GM21825 (cell line): ENCODE data around the gene FAM131A.
"Not testable (repeated sequence)": the region's sequence is repeated elsewhere in the genome, so short reads cannot be mapped to it uniquely, and the experiment has no call there.

Experiments
- ATAC-seq: cut with Tn5 transposase; IDR thresholded peaks from one replicate; pipeline ENCODE4 v1.9.1; 2021; ENCODE audit warnings: mild to moderate bottlenecking, moderate library complexity; ENCODE audit not compliant: unreplicated experiment

The FAM131A gene

DNA sequence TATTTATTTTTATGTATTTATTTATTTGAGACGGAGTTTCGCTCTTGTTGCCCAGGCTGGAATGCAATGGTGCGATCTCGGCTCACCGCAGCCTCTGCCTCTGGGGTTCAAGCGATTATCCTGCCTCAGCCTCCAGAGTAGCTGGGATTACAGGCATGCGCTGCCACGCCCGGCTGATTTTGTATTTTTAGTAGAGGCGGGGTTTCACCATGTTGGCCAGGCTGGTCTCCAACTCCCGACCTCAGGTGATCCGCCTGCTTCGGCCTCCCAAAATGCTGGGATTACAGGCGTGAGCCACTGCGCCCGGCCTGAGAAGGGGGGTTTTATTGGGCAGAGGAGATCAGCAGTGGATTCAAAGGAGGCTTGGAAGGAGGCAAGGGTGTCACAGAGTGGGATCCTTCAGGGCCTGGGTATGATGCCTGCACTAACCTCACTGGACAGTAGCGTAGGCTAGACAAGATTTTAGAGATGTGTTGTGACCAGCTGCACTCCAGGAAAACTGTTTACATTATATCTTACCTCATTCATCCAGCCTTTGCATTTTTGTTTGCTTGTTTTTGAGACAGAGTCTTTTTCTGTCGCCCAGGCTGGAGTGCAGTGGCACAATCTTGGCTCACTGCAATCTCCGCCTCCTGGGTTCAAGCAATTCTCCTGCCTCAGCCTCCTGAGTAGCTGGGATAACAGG lies 2.2 kb downstream of the FAM131A start:
- ATAC-seq = not testable (repeated sequence)

- no peak for ATAC-seq
Measured at GRCh38 chr3:184341925-184342324, 4.5 kb downstream of the FAM131A start.

- no peak for ATAC-seq
Measured at GRCh38 chr3:184343200-184343876, 5.9 kb downstream of the FAM131A start.

- no peak for ATAC-seq
Measured at GRCh38 chr3:184344579-184345316, 7.3 kb downstream of the FAM131A start.

DNA sequence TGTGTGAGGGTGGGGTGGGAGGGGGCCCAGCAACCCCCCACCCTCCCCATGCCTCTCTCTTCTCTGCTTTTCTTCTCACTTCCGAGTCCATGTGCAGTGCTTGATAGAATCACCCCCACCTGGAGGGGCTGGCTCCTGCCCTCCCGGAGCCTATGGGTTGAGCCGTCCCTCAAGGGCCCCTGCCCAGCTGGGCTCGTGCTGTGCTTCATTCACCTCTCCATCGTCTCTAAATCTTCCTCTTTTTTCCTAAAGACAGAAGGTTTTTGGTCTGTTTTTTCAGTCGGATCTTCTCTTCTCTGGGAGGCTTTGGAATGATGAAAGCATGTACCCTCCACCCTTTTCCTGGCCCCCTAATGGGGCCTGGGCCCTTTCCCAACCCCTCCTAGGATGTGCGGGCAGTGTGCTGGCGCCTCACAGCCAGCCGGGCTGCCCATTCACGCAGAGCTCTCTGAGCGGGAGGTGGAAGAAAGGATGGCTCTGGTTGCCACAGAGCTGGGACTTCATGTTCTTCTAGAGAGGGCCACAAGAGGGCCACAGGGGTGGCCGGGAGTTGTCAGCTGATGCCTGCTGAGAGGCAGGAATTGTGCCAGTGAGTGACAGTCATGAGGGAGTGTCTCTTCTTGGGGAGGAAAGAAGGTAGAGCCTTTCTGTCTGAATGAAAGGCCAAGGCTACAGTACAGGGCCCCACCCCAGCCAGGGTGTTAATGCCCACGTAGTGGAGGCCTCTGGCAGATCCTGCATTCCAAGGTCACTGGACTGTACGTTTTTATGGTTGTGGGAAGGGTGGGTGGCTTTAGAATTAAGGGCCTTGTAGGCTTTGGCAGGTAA lies 8.1 kb downstream of the FAM131A start:
- no peak for ATAC-seq

DNA sequence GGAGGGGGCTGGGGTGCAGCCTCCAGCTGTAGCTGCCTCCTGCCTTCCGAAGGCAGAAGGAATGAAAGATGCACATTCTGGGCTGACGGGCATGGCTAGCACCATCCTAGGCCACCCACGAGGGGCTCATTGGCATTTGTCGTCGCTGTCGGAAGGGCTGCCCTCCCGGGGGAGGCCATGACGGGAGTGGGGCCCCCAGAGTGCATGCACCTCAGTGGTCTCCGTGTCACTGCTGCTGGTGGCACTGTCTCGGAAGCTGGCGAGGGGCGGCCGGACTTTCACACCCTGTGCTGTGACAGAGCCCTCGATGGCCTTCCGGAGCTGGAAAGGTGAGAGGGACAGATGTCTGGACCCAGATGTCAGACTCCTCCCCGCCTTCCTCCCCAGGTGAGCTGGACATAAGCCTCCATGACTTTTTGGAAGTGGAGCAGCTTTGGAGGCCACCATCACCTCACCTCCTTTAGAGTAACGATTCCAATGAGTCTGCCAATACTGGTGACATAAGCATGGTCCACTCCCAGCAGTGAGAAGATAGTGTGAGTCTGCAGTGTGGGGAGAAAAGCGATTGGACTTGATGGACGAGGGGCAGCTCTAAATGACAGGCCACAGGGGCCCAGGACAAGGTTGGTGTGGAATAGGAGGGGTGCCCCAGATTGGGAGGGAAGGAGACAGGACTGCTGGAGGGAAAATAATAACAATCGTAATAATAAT lies 9.2 kb downstream of the FAM131A start:
- no peak for ATAC-seq

- ATAC-seq = no peak
Measured at GRCh38 chr3:184347321-184348056, 10.1 kb downstream of the FAM131A start.

- ATAC-seq = no peak
Measured at GRCh38 chr3:184348057-184348382, 10.6 kb downstream of the FAM131A start.

DNA sequence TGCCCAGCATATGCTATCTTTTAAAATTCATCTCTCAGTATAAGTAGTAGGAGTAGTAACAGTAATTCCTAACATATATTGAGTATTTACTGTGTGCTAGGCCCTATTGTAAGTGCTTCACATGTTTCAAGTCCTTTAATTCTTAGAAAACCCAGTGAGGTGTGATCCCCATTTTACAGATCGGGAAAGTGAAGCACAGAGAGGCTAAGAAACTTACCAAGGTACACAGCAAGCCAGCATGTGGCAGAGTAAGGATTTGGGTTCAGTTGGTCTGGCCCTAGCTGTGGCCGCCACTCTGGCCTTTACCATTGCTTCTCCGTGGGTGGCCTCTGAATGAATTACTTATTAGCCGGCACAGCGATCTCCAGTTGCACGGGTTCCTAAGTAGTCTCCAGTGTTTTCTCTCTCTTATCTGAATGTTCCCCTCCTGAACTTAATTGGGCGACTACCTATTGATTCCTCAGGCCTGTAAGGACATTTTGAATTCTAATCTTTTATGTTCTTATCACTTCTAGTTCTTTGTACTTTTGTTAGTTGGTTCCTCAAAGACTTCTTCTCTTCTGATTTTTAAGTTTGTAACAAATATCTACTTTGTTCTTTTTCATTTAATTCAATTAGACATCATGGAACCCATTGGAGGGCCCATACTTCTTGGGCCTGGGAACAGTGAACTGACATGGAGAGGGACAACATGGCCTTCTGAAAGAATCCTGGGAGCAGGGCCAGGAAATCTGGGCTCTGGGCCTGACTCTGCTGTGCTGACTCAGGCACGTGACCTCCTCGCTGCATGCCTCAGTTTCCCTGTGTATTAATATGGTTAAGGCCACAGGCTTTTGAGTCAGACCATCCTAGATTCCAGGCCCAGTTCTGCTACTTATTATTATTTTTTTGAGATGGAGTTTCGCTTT lies 12.4 kb downstream of the FAM131A start:
- ATAC-seq = no peak

DNA sequence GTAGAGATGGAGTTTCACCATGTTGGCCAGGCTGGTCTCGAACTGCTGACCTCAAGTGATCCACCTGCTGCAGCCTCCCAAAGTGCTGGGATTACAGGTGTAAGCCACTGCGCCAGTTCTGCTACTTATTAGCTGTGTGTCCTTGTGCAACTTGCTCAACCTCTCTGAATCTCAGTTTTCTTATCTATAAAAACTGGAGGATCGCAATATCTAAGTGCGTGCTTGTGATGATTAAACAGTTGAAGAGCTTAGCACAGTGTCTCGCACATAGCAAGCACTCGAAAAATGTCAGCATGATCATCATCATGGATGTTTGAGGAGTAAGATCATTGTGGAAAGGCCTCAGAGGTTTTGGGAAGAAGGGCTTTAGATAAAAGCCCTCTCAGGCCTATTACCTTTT lies 13.2 kb downstream of the FAM131A start:
- no peak for ATAC-seq

GRCh38 chr3:184351511-184352148 lies 14.2 kb downstream of the FAM131A start:
- ATAC-seq = no peak

GRCh38 chr3:184352149-184352785 lies 14.9 kb downstream of the FAM131A start:
- no peak for ATAC-seq

- no peak for ATAC-seq
Measured at GRCh38 chr3:184352897-184353545, 15.6 kb downstream of the FAM131A start.

DNA sequence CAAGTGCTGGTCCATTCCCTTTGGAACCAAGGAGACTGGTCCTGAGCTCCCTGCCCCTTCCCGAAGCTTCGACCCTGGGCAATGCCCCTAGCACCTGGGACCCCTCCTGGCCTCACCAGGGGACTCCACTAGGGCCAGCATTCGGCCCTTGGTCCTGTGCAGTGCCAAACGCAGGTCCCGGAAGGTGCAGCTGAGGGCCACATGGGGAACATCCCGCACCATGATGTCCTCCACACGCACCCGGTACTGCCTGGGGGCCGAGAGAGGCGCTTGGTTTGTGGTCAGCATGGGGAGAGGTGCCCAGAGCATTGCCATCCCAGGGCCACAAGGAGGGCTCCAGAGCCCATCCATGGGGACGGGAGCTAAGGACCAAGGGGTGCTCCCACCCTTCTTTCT lies 16.1 kb downstream of the FAM131A start:
- no peak for ATAC-seq

DNA sequence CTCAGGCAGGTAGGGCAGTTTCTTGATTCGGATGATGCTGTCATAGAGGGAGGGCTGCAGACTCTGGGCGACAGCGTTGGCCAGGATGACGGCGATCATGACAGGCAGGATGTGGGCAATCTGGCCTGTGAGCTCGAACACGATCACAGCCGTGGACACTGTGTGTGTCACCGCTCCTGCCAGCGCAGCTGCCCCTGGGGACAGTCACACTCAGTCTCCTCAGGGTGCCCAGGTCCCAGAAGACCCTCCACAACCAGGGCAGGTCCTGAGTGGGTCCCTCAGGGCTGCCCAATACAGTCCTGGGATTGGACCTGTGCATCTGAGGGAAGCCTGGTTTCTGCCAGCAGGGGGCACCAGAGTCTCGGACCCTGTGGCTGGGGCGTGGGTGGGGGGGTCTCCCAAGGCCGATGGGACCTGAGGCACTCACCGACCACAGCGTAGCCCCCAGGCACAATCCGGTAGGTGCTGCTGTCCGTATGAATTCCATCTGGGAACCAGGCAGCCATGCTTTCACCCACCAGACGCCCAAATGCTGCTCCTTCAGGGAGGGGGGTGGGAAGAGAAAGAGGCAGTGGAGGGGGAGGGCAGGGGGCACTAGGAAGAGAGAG lies 16.8 kb downstream of the FAM131A start:
- ATAC-seq = peak; percentile 57

DNA sequence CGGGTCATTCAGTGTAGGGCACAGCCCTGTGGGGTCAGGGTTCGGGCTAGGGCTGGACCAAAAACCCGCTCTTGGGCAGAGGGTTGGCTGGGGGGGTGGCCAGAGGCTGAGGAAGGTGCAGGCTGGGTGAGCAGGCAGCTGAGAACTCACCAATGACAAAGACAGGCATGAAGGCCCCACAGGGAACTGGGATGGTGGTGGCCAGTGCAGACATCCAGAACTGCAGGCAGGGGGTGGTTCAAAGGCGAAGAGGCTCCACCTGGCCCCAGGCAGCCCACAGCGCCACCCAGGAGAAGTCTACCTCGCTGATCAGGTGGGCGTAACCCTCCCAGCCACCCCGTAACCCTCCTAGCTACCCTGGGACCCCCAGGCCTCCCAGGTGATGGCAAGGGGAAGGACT lies 17.4 kb downstream of the FAM131A start:
- no peak for ATAC-seq
